SU-DHL-6 (cell line): ENCODE data around the gene MRPS11.

ENCODE experiments used
- H2AFZ ChIP-seq: fragments of 200-600 bp; sonication (generic); 2 replicates; pipeline ENCODE4 v1.6.1; 2014; ENCODE audit warnings: low read depth, mild to moderate bottlenecking, moderate library complexity, mixed read lengths, antibody characterized with exemption, low read length; ENCODE audit not compliant: severe bottlenecking
- H3F3A ChIP-seq: fragments of 200-600 bp; shearing (Covaris generic); 2 replicates; pipeline ENCODE4 v1.6.0; 2016; ENCODE audit warnings: antibody characterized with exemption, mild to moderate bottlenecking; ENCODE audit not compliant: insufficient read depth
- H3K27ac ChIP-seq: fragments of 200-600 bp; sonication (generic); 2 replicates; pipeline ENCODE4 v1.5.1; 2016; ENCODE audit warnings: low read depth, mild to moderate bottlenecking, low read length, moderate library complexity, mixed read lengths
- H3K27me3 ChIP-seq: fragments of 200-600 bp; sonication (generic), shearing (Covaris generic); 2 replicates; pipeline ENCODE4 v1.6.0; 2014; ENCODE audit warnings: mild to moderate bottlenecking, low read length
- H3K36me3 ChIP-seq: fragments of 200-600 bp; sonication (generic); 2 replicates; pipeline ENCODE4 v1.6.1; 2014; ENCODE audit warnings: mild to moderate bottlenecking, low read length, mixed read lengths
- H3K4me2 ChIP-seq: fragments of 300-600, 200-600 bp; shearing (Covaris generic), sonication (generic); 2 replicates; pipeline ENCODE4 v1.6.0; 2014; ENCODE audit warnings: low read length, low read depth, mild to moderate bottlenecking; ENCODE audit not compliant: poor library complexity, severe bottlenecking
- H3K4me3 ChIP-seq: fragments of 200-600 bp; sonication (generic); 2 replicates; pipeline ENCODE4 v1.5.1; 2014; ENCODE audit warnings: antibody characterized with exemption, low read length, mild to moderate bottlenecking, mixed read lengths; ENCODE audit not compliant: insufficient read depth, poor library complexity, severe bottlenecking
- H3K79me2 ChIP-seq: fragments of 200-600 bp; sonication (generic); 2 replicates; pipeline ENCODE4 v1.6.1; 2014; ENCODE audit warnings: mild to moderate bottlenecking, low read length, moderate library complexity; ENCODE audit not compliant: insufficient read depth
- H3K9ac ChIP-seq: fragments of 200-600 bp; sonication (generic); 2 replicates; pipeline ENCODE4 v1.7.0; 2014; ENCODE audit warnings: mild to moderate bottlenecking, low read length
- H3K9me2 ChIP-seq: fragments of 200-600 bp; sonication (generic); replicated peaks from 2 replicates; pipeline ENCODE4 v1.6.1; 2014; ENCODE audit warnings: low read length; ENCODE audit not compliant: insufficient read depth
- H3K9me3 ChIP-seq: fragments of 200-600 bp; sonication (generic); 2 replicates; pipeline ENCODE4 v1.6.1; 2014; ENCODE audit warnings: low read length, mixed read lengths; ENCODE audit not compliant: insufficient read depth
- H4K20me1 ChIP-seq: fragments of 200-600 bp; sonication (generic); 2 replicates; pipeline ENCODE4 v1.6.1; 2014; ENCODE audit warnings: low read depth, mild to moderate bottlenecking, antibody characterized with exemption, low read length, moderate library complexity, mixed read lengths
- CTCF ChIP-seq: fragments of 200-600 bp; sonication (generic); IDR thresholded peaks from one replicate; pipeline ENCODE4 v1.5.1; 2017; ENCODE audit warnings: antibody characterized with exemption, mild to moderate bottlenecking, low read length, moderate library complexity; ENCODE audit not compliant: insufficient read depth, poor library complexity, severe bottlenecking
- EZH2phosphoT487 ChIP-seq: fragments of 200-600 bp; sonication (generic), shearing (Covaris generic); conservative IDR thresholded peaks from 2 replicates; pipeline ENCODE4 v1.6.1; 2018; ENCODE audit warnings: mild to moderate bottlenecking, antibody characterized with exemption, low read length, moderate library complexity, mixed read lengths

Gene MRPS11

GRCh38 chr15:88467073-88467934 lies at the start of gene MRPS11, which contains the start of gene MRPL46:
MRPS11 (plus strand) TSS chr15:88467708; CDS start chr15:88467718, 10 bp downstream.
MRPL46 (minus strand) TSS chr15:88467388; CDS start chr15:88467377, 11 bp downstream.
- TF ChIP-seq CTCF, result no peak
- TF ChIP-seq EZH2phosphoT487, result no peak
- Histone ChIP-seq H3K27ac (peak within 1 kb of the TSS; percentile 72), H3K4me3 (peak within 1 kb of the TSS; percentile 84), H3K79me2 (peaks cover 42% of the 10 kb centered on the region), H2AFZ (peak within 1 kb of the TSS; percentile 57), H3F3A (no peaks in the 10 kb centered on the region), H3K27me3 (no peaks in the 10 kb centered on the region), H3K4me2 (peak within 1 kb of the TSS; percentile 96), H4K20me1 (no peaks in the 10 kb centered on the region), H3K36me3 (peaks cover 4% of the 10 kb centered on the region; the same call in 1 of the 2 replicates), H3K9me2 (no peaks in the 10 kb centered on the region), H3K9me3 (no peaks in the 10 kb centered on the region), H3K9ac (peak within 1 kb of the TSS; percentile 83)

GRCh38 chr15:88419830-88420229 lies 47.7 kb upstream of the MRPS11 start:
- Histone ChIP-seq H3K4me2 (no peak overlapping the region), H2AFZ (no peak overlapping the region), H3K27ac (no peak overlapping the region), H3K9ac (no peak overlapping the region), H3K79me2 (no peaks in the 10 kb centered on the region), H3K36me3 (no peaks in the 10 kb centered on the region), H4K20me1 (no peaks in the 10 kb centered on the region), H3K27me3 (no peaks in the 10 kb centered on the region), H3K4me3 (no peak overlapping the region), H3K9me2 (no peaks in the 10 kb centered on the region), H3K9me3 (no peaks in the 10 kb centered on the region), H3F3A (no peaks in the 10 kb centered on the region)
- TF ChIP-seq CTCF, result no peak
- TF ChIP-seq EZH2phosphoT487, result no peak

GRCh38 chr15:88423331-88423730 lies 44.2 kb upstream of the MRPS11 start:
- Histone ChIP-seq H3K9me2 (no peaks in the 10 kb centered on the region), H3K4me2 (no peak overlapping the region), H2AFZ (no peak overlapping the region), H3K9me3 (no peaks in the 10 kb centered on the region), H3K36me3 (no peaks in the 10 kb centered on the region), H3K9ac (no peak overlapping the region), H4K20me1 (no peaks in the 10 kb centered on the region), H3F3A (no peaks in the 10 kb centered on the region), H3K27ac (no peak overlapping the region), H3K79me2 (no peaks in the 10 kb centered on the region), H3K4me3 (no peak overlapping the region), H3K27me3 (no peaks in the 10 kb centered on the region)
- TF ChIP-seq CTCF (no peak), EZH2phosphoT487 (no peak)
